Stimulated activated CD8-positive, alpha-beta memory T cell treated with anti-CD3 and anti-CD28 coated beads, Interleukin-4, amount 100 ng/mL, for 24 hours (primary cell): Measurements from ENCODE around the gene FGF3.
"Not testable (repeated sequence)": the region's sequence is repeated elsewhere in the genome, so short reads cannot be mapped to it uniquely, and the experiment has no call there.

Experiments
- DNase-seq: peaks from one replicate; pipeline ENCODE4 v3.0.0-alpha.2; 2020; ENCODE audit warnings: low read depth

Gene FGF3

DNA sequence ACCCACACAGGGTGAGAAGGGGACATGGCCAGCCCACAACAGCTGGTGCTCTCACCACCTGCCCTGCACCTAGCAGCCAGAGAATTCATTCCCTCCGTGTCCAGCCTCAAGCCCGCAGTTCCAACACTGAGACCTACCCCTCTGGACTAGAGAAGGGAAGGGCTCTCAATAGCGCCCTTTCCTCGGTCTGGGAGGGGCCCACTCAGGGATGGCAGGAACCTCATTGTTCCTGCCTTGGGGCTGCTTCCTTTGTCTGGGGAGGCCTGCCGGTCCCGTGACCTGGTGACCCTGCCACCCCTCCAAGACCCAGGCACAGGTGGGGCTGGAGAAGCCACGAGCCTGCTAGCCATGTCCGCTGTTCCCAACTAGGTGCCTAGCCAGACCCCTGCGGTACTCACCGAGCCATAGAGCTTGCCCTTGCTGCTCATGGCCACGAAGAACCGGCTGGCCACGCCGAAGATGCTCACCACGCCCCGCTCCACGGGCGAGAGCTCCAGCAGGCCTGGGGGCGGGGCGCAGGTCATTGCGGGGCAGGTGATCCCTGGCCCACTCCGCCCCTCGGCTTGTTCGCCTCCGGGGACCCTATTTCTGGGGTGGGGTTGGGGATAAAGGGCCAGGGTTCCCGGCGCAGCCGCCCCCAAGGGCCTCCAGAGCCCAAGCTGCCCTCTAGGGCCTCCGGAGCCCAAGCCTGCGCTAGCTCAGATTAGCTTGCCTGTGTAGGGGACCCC, 45.4 kb downstream of the FGF3 start:
- no peak for DNase-seq

DNA sequence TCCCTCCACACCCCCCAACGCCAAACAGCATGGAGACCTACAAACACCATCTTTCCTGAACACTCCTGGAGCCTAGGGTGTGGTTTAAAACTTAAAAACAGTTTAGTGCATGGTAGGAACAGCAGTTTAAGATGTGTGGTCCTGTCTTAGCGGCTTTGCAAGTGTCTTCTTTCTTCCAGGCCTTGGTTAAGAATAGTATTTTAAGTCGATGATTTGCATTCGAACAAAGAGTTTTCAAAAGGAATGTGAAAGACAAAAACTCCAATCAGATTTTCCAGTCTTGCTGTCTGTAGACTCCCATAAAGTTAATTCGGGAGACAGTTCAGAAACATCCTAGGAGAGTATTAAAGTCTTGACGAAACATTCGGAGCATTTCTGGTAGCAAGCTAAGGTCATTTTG, 47.8 kb downstream of the FGF3 start:
- no peak for DNase-seq

DNA sequence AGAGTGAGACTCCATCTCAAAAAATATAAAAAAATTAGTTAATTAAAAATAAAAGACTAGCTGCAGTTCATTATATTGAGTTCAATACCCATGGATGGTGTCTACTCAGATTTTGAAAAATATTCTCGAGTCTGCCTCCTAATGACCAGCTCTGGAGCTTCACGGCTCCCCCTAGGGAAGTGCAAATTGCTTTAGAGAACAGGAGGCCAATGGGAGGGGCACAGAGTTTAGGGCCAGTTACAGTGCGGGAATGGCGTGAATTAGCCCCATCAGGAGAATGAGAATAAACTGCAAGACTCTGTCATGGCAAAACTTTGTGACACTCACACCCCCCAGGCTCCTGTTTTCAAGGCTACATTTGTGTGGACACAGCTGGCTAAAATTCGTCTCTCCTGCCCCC, 48.7 kb downstream of the FGF3 start:
- DNase-seq, result no peak

DNA sequence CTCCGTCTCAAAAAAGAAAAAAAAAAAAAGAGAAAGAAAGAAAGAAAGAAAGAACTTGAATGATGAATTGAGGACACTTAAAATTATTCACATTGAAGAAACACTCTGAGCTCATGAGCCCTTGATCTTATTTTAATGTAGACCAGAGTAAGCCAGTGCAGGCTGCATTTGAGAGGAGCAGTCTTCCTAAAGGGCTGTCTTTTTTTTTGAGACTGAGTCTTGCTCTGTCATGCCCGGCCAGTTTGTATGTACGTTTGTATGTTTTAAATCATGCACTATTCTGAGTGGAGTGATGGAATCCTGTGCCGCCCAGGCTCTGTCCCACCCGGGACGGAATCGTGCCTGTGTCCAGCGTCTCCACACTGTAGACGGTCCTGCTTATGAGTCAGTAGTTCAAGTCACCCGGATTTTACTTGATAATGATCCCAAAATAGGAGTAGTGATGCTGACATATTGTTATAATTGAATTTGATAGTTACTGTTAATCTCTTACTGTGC, 53.7 kb downstream of the FGF3 start:
- DNase-seq, result no peak

DNA sequence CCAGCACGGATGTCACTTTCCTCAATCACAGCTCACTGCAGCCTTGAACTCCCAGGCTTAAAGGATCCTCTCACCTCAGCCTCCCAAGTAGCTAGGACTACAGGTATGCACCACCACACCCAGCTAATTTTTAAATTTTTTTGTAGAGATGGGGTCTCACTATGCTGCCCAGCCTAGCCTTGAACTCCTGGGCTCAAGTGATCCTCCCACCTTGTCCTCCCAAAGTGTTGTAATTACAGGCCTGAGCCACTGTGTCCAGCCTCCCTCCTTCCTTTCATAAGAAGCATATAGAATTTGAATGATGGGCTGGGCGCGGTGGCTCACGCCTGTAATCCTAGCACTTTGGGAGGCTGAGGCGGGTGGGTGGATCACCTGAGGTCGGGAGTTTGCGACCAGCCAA, 54.3 kb downstream of the FGF3 start:
- DNase-seq, result not testable (repeated sequence)

DNA sequence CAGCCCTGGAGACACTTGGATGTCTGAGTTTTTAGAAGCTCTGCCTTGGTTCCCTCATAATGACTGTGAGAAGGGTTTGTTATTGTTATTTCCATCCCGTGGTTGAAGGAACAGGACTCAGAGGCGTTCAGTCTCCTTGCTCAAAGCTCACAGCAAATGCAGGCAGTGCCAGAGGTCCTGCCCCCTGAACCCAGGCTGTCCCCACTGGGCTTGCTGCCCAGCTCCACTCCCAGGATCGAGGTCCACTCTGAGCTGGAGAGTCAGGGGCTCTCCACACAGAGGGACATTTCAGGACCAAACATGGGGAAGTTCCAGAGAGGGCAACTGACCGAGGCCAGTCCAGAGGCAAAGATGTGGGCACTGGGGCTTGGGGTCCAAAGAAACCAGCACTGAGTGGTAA, 58.9 kb downstream of the FGF3 start:
- no peak for DNase-seq
